GM04503 (cell line): ENCODE results near the gene PRDM16.
"Not testable (repeated sequence)": the region's sequence is repeated elsewhere in the genome, so short reads cannot be mapped to it uniquely, and the experiment has no call there.

Experiments
- DNase-seq: peaks from one replicate; pipeline ENCODE4 v3.0.0-alpha.2; 2012; ENCODE audit warnings: low read depth

Gene PRDM16

GRCh38 chr1:3163356-3163755, 94.4 kb downstream of the PRDM16 start:
- no peak for DNase-seq

GRCh38 chr1:3164671-3165070, 95.7 kb downstream of the PRDM16 start:
- DNase-seq, result no peak

- not testable (repeated sequence) for DNase-seq
Measured at GRCh38 chr1:3165189-3165588, 96.2 kb downstream of the PRDM16 start.

- DNase-seq, result no peak
Measured at GRCh38 chr1:3166206-3166918, 97.4 kb downstream of the PRDM16 start.

GRCh38 chr1:3167255-3167654, 98.3 kb downstream of the PRDM16 start:
- no peak for DNase-seq

- DNase-seq, result no peak
Measured at GRCh38 chr1:3168678-3169077, 99.7 kb downstream of the PRDM16 start.

GRCh38 chr1:3169665-3170356, 100.8 kb downstream of the PRDM16 start:
- DNase-seq, result no peak

GRCh38 chr1:3170561-3171453, 101.8 kb downstream of the PRDM16 start:
- DNase-seq, result no peak

GRCh38 chr1:3171761-3172160, 102.8 kb downstream of the PRDM16 start:
- no peak for DNase-seq

- no peak for DNase-seq
Measured at GRCh38 chr1:3172431-3173380, 103.7 kb downstream of the PRDM16 start.

- DNase-seq, result no peak
Measured at GRCh38 chr1:3173381-3173980, 104.5 kb downstream of the PRDM16 start.

GRCh38 chr1:3174487-3175247, 105.7 kb downstream of the PRDM16 start:
- no peak for DNase-seq

- DNase-seq, result no peak
Measured at GRCh38 chr1:3175486-3175885, 106.5 kb downstream of the PRDM16 start.

GRCh38 chr1:3176028-3176427, 107.0 kb downstream of the PRDM16 start:
- no peak for DNase-seq

- DNase-seq, result no peak
Measured at GRCh38 chr1:3176820-3177219, 107.8 kb downstream of the PRDM16 start.

- no peak for DNase-seq
Measured at GRCh38 chr1:3178279-3178678, 109.3 kb downstream of the PRDM16 start.

GRCh38 chr1:3179471-3179870, 110.5 kb downstream of the PRDM16 start:
- no peak for DNase-seq

GRCh38 chr1:3180915-3181314, 111.9 kb downstream of the PRDM16 start:
- DNase-seq, result no peak

GRCh38 chr1:3181956-3182355, 113.0 kb downstream of the PRDM16 start:
- no peak for DNase-seq

- no peak for DNase-seq
Measured at GRCh38 chr1:3183411-3183810, 114.4 kb downstream of the PRDM16 start.
